OCI-LY3 (cell line): ENCODE measurements around the gene PCP4.

Experiments used
- EZH2phosphoT487 ChIP-seq: fragments of 200-600 bp; shearing (Covaris generic); IDR thresholded peaks from 2 replicates; pipeline ENCODE4 v1.6.1; 2018; ENCODE audit warnings: antibody characterized with exemption, mixed run types, low read depth
- TF ChIP-seq, protein P1 (sequence below): fragments of 200-600, 300-600 bp; sonication (generic); IDR thresholded peaks from 2 replicates; pipeline ENCODE4 v1.5.1; 2014; ENCODE audit warnings: antibody characterized with exemption, low read length, low read depth

DNA sequence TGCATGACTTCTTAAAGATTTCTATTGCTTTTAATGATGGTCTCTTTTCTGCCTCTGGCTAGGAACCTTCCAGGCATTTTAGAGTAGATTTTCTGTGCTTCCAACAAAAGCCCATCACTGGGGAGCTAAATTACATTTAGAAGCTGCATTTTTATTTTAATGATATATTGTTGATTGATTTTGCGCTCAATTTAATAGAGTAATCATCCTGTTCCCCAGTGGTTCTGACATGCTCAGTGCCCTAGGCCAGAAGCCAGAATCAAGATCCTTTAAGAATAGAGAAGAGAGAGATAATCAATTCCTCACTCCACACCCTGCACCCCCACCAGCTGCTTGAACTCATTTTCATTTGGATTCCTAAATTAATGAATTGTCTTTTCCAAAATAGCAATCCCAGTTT lies 97.8 kb downstream of the PCP4 start:
- TF ChIP-seq, protein P1, sequence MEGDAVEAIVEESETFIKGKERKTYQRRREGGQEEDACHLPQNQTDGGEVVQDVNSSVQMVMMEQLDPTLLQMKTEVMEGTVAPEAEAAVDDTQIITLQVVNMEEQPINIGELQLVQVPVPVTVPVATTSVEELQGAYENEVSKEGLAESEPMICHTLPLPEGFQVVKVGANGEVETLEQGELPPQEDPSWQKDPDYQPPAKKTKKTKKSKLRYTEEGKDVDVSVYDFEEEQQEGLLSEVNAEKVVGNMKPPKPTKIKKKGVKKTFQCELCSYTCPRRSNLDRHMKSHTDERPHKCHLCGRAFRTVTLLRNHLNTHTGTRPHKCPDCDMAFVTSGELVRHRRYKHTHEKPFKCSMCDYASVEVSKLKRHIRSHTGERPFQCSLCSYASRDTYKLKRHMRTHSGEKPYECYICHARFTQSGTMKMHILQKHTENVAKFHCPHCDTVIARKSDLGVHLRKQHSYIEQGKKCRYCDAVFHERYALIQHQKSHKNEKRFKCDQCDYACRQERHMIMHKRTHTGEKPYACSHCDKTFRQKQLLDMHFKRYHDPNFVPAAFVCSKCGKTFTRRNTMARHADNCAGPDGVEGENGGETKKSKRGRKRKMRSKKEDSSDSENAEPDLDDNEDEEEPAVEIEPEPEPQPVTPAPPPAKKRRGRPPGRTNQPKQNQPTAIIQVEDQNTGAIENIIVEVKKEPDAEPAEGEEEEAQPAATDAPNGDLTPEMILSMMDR, result no peak
- no peak for TF ChIP-seq EZH2phosphoT487
